Stimulated activated CD4-positive, alpha-beta T cell treated with anti-CD3 and anti-CD28 coated beads, Interleukin-12 subunit alpha, Interleukin-12 subunit beta, amount 100 ng/mL, for 4 hours (primary cell): Measurements from ENCODE around the gene STAP2.

Experiments used
- DNase-seq: peaks from one replicate; pipeline ENCODE4 v3.0.0-alpha.2; 2020

Gene STAP2

GRCh38 chr19:4326837-4327251 lies 11.8 kb downstream of the STAP2 start:
- DNase-seq, result no peak

DNA sequence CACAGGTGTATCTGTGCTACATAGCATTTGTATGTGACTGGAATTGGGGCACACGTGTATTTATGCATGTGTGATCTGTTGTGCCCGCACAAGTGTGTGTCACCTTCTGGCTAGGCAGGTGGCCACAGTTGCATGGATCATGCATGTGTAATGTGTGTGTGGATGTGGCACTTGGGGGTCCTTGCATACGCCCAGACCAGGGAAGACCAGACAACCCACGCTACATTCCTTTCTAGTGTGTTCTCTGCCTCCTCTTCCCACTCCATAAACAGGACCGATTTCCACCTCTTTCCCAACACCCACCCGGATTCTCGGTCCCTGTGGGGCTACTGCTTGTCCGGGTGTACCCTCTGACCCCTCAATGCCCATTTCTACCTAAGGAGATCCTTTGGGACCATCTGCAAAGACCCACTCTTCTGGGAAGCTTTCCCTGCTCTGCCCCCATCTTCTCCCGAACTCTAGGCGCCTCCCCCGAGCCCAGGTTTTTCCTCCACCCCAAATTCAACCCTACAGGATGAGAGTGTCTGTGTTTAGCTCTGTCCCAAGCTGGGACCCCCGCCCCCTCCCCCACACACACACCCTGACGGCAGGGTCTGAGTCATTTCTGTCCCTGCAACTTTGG lies 12.3 kb downstream of the STAP2 start:
- DNase-seq, result no peak

- DNase-seq, result no peak
These were observed 14.4 kb downstream of the STAP2 start for GRCh38 chr19:4324228-4324627.

DNA sequence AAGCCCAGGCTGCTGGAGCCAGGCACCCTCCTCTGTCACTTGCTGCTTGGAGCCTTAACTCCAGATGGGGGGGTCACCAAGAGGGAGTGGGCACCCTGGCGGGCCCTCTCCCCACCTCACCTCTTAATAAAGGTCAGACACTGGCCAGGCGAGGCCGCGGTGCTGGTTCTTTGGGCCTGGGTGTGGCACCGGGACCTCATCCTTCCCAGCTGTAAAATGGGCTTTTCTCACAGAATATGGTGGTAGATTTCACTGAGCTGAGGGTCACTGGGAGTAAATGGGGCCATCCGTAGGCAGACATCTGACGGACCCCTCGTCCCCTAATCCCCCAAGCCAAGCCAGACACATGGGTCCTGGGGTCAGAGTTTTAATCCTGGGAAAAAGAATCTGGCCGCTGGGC lies 14.9 kb downstream of the STAP2 start:
- DNase-seq, result no peak

- DNase-seq, result no peak
These were observed 15.5 kb downstream of the STAP2 start for GRCh38 chr19:4322942-4323665.

DNA sequence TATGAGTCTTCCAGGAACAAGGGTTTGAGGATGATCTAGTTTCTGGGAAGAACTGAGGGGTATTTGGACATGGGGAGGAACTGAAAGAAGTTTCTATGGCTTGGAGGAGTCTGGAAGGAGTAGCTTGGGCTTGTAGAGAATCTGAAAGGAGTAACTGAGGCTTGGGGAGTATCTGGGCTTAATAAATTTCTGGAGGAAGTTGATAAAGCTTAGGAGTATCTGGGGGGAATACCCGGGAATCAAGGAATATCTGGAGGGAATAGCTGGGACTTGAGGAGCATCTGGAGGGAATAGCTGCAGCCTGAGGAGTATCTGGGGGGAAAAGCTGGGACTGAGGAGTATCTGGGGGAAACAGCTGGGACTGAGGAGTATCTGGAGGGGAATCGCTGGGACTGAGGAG lies 18.2 kb downstream of the STAP2 start:
- no peak for DNase-seq

DNA sequence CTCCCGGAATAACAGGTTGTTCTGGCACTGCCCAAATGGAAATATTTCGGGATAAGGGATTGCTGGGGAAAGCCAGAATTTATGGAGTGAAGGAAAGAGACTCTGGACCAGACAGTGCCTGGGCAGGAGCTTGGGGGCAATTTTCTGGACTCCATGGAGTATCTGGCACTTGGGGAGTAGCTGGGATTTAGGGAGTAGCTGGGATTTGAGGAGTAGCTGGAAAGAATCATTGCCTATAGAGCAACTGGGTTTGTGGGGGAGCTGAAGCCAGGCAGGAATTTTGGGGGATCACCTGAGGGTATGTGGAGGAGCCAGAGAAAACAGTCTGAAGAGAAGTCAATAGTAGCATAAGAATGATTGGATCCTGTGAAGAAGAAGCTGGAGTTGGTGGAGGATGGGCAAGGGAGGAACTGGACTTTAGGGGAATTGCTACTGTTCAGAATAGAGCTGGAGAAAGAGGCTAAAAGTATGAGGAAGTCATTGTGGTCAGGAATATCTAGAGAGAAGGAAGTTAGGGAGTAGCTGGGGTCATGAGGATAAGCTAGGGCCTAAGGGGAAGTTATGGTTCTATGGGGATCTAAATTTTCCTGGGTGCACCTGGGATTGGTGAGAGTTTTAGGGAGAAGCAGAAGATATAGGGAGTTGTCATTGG lies 19.4 kb downstream of the STAP2 start:
- DNase-seq, result no peak

GRCh38 chr19:4318460-4318859 lies 20.2 kb downstream of the STAP2 start:
- no peak for DNase-seq

DNA sequence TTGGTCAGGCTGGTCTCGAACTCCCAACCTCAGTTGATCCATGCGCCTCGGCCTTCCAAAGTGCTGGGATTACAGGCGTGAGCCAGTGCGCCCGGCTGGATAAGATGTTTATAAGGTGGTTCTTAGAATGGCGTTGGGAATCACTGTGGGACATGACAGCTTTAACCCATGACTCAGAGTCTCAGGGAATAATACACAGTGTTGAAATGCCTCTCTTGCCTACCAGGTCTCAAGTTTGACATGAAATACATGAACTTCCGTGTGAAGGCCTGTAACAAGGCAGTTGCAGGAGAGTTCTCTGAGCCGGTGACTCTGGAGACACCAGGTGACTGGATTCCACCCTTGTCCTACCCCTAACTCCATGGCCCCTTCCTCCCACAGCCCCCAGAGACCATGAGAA lies 21.7 kb downstream of the STAP2 start:
- no peak for DNase-seq

- DNase-seq, result no peak
These were observed 24.7 kb downstream of the STAP2 start for GRCh38 chr19:4313847-4314490.

GRCh38 chr19:4310247-4311121 lies 28.1 kb downstream of the STAP2 start:
- DNase-seq, result no peak

DNA sequence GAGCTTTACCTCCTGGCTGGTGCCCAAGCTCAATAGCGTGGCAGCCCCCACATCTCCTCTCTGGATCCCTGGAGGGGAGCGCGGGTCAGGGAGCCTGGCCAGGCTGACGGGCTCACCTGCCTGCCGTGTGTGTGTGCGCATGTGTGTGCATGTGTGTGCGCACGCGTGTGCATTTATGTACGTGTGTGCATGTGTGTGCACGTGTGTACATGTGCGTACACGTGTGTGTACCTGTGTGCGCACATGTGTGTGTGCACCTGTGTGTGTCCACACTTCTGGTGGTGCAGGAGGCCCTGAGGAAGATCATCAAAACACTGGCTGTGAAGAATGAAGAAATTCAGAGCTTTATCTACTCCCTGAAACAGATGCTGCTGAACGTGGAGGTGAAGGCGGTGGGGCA lies 33.0 kb downstream of the STAP2 start:
- no peak for DNase-seq

DNA sequence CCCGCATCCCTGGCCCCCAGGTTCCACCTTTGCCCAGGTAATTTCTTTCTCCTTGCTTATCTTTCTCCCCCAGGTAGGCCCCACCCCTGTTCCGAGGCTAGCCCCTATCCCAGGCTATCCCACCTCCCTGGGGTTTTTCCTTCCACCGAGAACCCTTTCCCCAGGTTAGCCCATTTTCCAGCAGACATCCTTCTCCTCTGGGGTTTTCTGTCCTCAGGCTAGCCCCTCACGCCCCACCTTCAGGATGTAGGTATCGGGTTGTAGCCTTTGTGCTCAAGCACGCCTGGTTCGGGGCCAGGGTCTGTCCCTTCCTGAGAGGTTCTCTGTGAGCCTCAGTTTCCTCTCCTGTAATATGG lies 33.4 kb downstream of the STAP2 start:
- no peak for DNase-seq

DNA sequence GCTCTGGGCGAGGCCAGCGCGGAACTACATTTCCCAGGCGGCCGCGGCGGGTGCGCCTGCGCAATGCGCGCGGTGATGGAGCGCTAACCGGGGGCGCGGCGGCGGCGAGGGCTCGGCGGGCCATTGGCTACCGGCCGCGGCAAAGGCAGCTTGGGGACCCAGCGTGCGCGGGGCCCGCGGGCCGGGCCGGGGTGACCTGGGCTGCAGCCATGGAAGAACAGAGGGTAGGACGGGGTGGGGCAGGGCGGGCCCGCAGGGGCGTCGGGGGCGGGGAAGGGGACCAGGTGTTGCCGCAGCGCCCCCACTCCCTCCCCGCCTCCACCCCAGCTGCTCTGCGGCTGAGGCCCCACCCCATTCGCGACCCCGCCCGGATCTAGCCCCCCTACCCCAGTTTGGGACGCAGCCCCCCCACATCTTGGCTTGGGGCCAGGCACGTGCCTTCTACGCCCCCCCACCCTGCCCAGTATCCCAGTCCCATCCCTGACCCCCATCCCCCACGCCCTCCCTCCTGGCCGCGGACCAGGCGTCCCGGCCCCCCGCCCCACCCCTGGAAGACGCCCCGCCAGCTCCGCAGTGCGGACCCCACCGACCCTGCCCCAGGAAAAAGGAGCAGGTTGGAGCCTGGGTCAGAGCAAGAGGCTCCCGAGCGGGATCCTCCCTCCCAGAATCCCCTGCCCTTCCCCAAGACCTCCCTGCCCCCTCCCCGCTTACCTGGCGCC lies 33.9 kb downstream of the STAP2 start, which contains the start of gene FSD1:
Gene FSD1, plus strand, starts transcription at position 61 of the 719 bp plus-strand sequence. Its CDS starts 149 bp downstream, at position 210.
- DNase-seq, result peak; percentile 72

- DNase-seq, result no peak
These were observed 34.6 kb downstream of the STAP2 start for GRCh38 chr19:4303819-4304537.

DNA sequence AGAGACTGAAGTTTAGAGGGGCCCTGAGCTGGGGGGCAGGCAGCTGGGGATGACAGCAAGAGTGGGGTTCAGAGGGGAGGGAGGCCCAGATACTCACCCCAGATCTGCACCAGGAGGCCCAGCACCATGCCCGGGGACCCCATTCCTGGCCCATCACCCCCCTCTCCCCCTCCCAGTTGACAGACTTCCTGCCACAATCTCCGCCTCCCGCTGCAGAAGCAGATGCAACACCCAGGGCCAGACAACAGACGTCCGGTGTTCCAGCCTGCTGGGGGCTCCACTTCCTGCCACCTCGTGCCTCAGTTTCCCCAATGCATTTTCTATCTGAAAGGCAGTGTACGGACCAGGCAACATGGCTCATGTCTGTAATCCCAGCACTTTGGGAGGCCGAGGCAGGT lies 36.4 kb downstream of the STAP2 start, which contains the start of gene TMIGD2:
Gene TMIGD2, minus strand, starts transcription at position 147 of the 398 bp plus-strand sequence. Its CDS starts 4 bp downstream, at position 143.
- no peak for DNase-seq

GRCh38 chr19:4301590-4302242 lies 36.9 kb downstream of the STAP2 start:
- DNase-seq, result no peak

DNA sequence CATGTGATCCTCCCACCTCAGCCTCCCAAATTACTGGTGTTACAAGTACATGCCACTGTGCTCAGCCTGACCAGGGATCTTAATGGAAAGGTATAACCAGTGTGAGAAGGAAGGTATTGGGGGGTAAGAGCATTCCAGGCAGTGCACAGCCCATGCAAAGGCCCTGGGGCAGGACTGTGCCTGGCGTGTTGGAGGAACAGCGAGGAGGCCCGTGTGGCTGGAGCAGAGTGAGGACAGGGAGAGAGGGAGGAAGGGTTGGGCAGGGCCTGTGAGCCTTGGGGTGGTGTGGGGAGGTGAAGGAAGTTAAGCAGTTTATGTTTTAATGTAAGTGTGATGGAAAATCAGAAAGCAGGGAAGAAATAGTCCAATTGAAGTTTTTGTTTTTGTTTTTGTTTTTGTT lies 38.0 kb downstream of the STAP2 start:
- DNase-seq, result no peak

GRCh38 chr19:4298810-4299550 lies 39.6 kb downstream of the STAP2 start:
- no peak for DNase-seq
